ENCODE results near the gene RGS9BP.

The RGS9BP gene

GRCh38 chr19:32671883-32672593 lies 3.6 kb upstream of the RGS9BP start:
- no peak for TF ChIP-seq CTCF (IDR thresholded peaks at IDR 0.05; ENCODE audit: low read depth, low read length)
- no peak for DNase-seq (ENCODE audit: extremely low read depth, low read depth)

GRCh38 chr19:32672841-32673240 lies 2.8 kb upstream of the RGS9BP start:
- no peak for TF ChIP-seq CTCF (IDR thresholded peaks at IDR 0.05; ENCODE audit: low read depth, low read length)
- DNase-seq (ENCODE audit: extremely low read depth, low read depth): no peak

GRCh38 chr19:32673573-32673972 lies 2.1 kb upstream of the RGS9BP start:
- DNase-seq (ENCODE audit: extremely low read depth, low read depth): no peak
- TF ChIP-seq CTCF (IDR thresholded peaks at IDR 0.05; ENCODE audit: low read depth, low read length): no peak

- DNase-seq (ENCODE audit: extremely low read depth, low read depth): no peak
Observed at GRCh38 chr19:32674153-32674930, 1.3 kb upstream of the RGS9BP start.

GRCh38 chr19:32674931-32675719 lies 523 bp upstream of the RGS9BP start, which contains the start of gene ANKRD27:
Gene ANKRD27 (minus strand): TSS chr19:32675180. CDS start chr19:32659015, 16,165 bp downstream.
- DNase-seq (ENCODE audit: extremely low read depth, low read depth): peak; percentile 94
- no peak for TF ChIP-seq CTCF (IDR thresholded peaks at IDR 0.05; ENCODE audit: low read depth, low read length)

More at GRCh38 chr19:32674153-32674930, 1.3 kb upstream of the RGS9BP start:
- no peak for TF ChIP-seq CTCF (IDR thresholded peaks at IDR 0.05; ENCODE audit: low read depth, low read length)

GRCh38 chr19:32676186-32676894 lies 692 bp downstream of the RGS9BP start:
- no peak for DNase-seq (ENCODE audit: extremely low read depth, low read depth)
- no peak for TF ChIP-seq CTCF (IDR thresholded peaks at IDR 0.05; ENCODE audit: low read depth, low read length)

Measured in AG09319 (cell line).